Neutrophil (primary cell): ENCODE measurements around the gene ADAD2.

ENCODE experiments used
- H3K27ac ChIP-seq: fragments of 200-600 bp; sonication (generic); 2 replicates; pipeline ENCODE4 v1.5.1; 2016; ENCODE audit warnings: mild to moderate bottlenecking, moderate library complexity
- H3K27me3 ChIP-seq: fragments of 200-600 bp; sonication (generic); 2 replicates; pipeline ENCODE4 v1.6.0; 2016; ENCODE audit warnings: mild to moderate bottlenecking
- H3K36me3 ChIP-seq: fragments of 200-600 bp; sonication (generic); 2 replicates; pipeline ENCODE4 v1.5.1; 2017
- H3K4me1 ChIP-seq, 2 experiments: fragments of 200-600 bp in 1 of 2; sonication (generic) in 1 of 2; 1 replicate in 1 of 2; 2 replicates in 1 of 2; pipeline versions ENCODE4 v1.5.1 to v1.6.1; 2013 to 2016; ENCODE audit warnings: low read depth in 1 of 2, low read length in 1 of 2, mild to moderate bottlenecking in 1 of 2, moderate library complexity in 1 of 2; ENCODE audit not compliant: control insufficient read depth in 1 of 2, insufficient read depth in 1 of 2
- H3K4me3 ChIP-seq, 2 experiments: fragments of 200-600 bp in 1 of 2; sonication (generic) in 1 of 2; 1 replicate in 1 of 2; 2 replicates in 1 of 2; pipeline ENCODE4 v1.5.1; 2013 to 2016; ENCODE audit warnings: low read depth in 1 of 2, low read length in 1 of 2, mild to moderate bottlenecking in 1 of 2, moderate library complexity in 1 of 2
- H3K9me3 ChIP-seq: fragments of 200-600 bp; sonication (generic); 2 replicates; pipeline ENCODE4 v1.5.1; 2016
- TF ChIP-seq, protein P1 (sequence below): fragments of 200-600 bp; sonication (generic); IDR thresholded peaks from 2 replicates; pipeline ENCODE4 v1.5.1; 2016; ENCODE audit warnings: antibody characterized with exemption

The ADAD2 gene

DNA sequence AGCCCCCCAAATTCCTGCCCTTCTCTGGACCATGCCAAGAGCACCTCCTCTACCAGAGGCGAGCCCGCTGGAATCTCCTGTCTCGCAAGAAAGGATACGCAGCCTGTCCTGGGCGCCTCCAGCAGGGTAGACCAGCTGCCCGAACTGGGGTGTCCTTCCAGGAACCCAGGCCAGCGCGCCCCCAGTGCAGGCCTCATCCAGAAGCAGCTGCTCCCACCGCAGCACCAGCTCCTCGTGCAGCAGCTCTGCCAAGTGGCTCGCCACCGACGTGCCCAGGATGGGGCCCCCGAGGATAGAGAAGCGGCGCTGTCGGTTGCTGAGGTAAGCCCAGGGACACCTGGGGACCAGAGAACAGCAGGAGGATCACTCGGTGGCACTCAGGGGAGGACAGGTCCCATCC, 8.9 kb upstream of the ADAD2 start:
- H3K27me3 ChIP-seq = no peaks in the 10 kb centered on the region
- H3K9me3 ChIP-seq = no peaks in the 10 kb centered on the region
- no peak overlapping the region for H3K27ac ChIP-seq
- H3K36me3 ChIP-seq = peaks cover 74% of the 10 kb centered on the region
- TF ChIP-seq, protein P1, sequence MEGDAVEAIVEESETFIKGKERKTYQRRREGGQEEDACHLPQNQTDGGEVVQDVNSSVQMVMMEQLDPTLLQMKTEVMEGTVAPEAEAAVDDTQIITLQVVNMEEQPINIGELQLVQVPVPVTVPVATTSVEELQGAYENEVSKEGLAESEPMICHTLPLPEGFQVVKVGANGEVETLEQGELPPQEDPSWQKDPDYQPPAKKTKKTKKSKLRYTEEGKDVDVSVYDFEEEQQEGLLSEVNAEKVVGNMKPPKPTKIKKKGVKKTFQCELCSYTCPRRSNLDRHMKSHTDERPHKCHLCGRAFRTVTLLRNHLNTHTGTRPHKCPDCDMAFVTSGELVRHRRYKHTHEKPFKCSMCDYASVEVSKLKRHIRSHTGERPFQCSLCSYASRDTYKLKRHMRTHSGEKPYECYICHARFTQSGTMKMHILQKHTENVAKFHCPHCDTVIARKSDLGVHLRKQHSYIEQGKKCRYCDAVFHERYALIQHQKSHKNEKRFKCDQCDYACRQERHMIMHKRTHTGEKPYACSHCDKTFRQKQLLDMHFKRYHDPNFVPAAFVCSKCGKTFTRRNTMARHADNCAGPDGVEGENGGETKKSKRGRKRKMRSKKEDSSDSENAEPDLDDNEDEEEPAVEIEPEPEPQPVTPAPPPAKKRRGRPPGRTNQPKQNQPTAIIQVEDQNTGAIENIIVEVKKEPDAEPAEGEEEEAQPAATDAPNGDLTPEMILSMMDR = no peak
- no peak overlapping the region for H3K4me3 ChIP-seq
- peaks cover 11% of the 10 kb centered on the region in 2 experiments for H3K4me1 ChIP-seq

DNA sequence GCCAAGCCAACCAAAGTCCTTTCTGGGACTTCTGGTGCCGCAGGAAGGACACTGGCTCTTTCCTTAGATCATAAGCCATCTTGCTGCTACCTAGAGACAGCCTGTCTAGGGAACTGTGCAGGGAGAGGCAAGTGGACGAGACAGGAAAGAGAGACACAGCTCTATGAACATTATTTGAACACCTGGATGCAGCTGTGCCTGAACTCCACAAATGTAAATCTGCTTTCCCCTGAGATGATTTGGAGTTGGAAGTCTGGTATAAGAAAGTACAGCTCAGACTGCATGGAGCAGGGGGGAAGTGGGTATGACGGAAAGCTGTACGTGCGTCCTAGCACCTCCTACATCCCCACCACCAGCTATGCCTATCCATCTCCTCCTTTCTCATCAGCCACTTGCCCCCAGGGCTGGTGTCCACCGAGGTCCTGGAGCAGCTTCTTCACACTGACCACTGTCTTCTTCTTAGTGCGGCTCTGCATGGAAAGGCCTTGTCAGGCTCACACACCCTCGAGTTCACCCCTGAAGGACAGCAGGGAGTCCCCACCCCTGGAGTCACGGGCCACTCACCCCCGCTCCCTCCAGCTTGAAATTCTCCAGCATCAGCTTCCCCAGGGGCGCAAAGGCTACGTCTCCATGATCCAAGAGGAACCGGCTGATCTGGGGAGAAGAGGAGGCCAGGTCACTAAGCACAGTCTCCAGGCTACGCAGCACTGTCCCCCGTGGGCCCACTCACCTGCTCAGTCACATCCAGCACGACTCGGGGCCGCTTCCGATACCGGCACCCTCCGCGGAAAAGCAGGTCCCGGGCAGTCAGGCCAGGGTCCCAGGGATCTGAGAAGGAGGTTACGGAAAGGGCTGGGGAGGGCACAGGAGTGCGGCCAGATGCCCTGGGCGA, 8.0 kb upstream of the ADAD2 start:
- Histone ChIP-seq H3K4me3 (no peak overlapping the region), H3K9me3 (no peaks in the 10 kb centered on the region), H3K4me1 (peaks cover 11 to 13% of the 10 kb centered on the region in 2 experiments), H3K36me3 (peaks cover 68% of the 10 kb centered on the region), H3K27ac (no peak overlapping the region), H3K27me3 (no peaks in the 10 kb centered on the region)
- TF ChIP-seq, protein P1 = no peak

DNA sequence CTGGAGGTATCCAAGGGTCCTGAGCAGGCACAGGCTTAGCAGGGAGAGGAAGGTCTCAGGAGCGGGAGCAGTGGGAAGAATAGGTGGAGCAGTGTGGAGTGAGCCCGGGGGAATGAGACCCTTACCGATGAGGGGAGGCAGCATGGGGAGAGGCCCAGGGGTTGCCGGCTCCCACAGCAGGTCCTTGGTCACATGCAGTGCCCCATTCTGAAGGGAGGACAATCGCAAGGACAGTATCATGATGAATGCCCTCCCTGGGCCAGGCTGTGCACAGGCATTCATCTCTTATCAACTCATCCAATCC, 7.4 kb upstream of the ADAD2 start:
- Histone ChIP-seq H3K27me3 (no peaks in the 10 kb centered on the region), H3K36me3 (peaks cover 62% of the 10 kb centered on the region), H3K27ac (no peak overlapping the region), H3K4me3 (no peak overlapping the region), H3K4me1 (peaks cover 11 to 13% of the 10 kb centered on the region in 2 experiments), H3K9me3 (no peaks in the 10 kb centered on the region)
- TF ChIP-seq, protein P1 = no peak

DNA sequence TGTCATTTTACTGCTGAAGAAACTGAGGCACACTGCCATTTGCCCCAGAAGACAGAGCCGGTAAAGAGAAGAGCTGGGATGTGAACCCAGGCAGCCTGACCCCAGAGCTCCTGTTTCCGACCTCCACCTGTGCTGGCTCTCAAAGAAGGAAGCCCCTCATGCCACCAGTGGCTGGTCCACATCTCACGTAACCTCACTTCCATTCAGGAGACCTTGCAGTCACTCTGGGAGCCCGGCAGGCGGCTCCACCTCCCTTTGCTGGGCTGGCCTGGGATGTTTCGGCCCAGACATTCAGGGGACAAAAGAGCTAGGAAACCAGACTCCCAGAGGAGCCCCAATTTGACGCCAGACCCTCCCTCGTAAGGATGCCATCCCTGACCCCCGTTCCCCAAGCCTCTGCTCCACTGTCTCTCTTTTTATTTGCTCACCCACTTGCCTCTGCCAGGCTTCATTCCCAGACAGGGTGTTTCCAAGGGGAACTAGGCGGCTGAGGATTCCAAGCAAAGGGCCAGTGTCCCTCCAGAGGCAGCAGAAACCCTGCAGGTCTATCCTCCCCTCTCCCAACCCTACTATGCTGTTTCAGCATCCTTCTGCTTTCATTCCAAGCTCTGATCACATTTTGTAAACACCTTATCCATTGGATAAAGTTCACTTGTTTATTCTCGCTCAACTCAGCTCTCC, 6.9 kb upstream of the ADAD2 start:
- H3K4me3 ChIP-seq = no peak overlapping the region
- no peak overlapping the region for H3K27ac ChIP-seq
- peaks cover 11 to 13% of the 10 kb centered on the region in 2 experiments for H3K4me1 ChIP-seq
- no peaks in the 10 kb centered on the region for H3K27me3 ChIP-seq
- TF ChIP-seq, protein P1 = no peak
- H3K9me3 ChIP-seq = no peaks in the 10 kb centered on the region
- peaks cover 57% of the 10 kb centered on the region for H3K36me3 ChIP-seq

DNA sequence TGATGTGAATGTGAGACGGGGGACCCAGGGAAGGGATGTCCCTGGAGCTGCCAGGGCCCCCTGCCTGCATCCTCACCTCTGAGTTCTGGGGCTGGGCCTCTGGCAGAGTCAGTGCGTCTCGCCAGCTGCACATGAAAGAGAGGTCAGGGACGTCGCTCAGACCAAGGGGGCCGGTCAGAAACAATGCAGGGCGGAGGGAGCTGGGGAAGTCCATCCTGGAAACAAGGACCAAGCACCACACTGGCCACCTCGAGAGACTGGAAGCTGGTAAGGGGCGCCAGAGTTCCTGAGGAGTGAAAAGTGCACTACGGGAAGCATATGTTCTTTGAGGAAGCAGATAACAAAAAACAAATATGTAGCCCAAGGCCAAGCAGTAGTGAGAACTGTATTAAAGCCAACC, 6.2 kb upstream of the ADAD2 start:
- TF ChIP-seq, protein P1 = no peak
- Histone ChIP-seq H3K4me3 (no peak overlapping the region), H3K36me3 (peaks cover 49% of the 10 kb centered on the region), H3K27ac (no peak overlapping the region), H3K27me3 (no peaks in the 10 kb centered on the region), H3K4me1 (peaks cover 11 to 13% of the 10 kb centered on the region in 2 experiments), H3K9me3 (no peaks in the 10 kb centered on the region)
